ENCODE results near the gene IL4R. TPM values are rescaled to one million over a fixed set of nuclear protein-coding genes. Genes with fewer than 3 reads are reported as not detected.

The IL4R gene
- total RNA-seq, 4 donors from 2014 or later: 84.9 to 97.9 (median 89.8) TPM

DNA sequence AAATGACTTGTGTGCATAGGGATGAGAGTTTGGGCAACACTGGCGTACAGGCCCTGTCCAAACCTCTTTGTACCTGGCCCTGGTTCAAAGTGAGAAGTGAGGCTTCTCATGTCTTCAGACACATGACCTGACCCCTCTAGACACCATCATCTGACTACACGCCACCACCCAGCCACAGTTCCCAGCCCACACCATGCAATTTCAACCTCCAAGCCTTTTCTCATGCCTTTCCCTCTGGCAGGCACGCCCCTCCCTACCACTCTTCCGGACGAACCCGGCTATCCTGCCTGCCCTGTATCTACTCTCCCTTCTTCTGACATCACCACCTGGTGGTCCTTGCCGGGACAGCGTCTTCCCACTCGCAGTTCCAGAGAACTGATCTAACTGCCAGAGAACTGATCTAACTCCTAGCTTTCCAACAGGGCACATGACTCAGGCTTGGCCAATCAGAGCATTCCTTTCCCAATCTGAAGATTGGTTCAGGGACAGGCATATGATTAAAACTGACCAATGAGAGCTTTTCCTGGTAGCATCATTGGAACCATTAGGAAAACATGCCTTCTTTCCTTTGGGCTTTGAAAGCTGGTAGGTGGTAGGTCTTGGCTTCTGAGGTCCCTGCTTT, 61.1 kb downstream of the IL4R start:
- no peak for DNase-seq
- Histone ChIP-seq H3K9me3 (no peaks in the 10 kb centered on the region), H3K36me3 (no peaks in the 10 kb centered on the region), H3K27ac (peak overlapping the region in 2 of 4 donors; percentile 31 to 50), H3K4me3 (peak overlapping the region in 2 of 4 donors; percentile 10 to 27), H3K27me3 (no peaks in the 10 kb centered on the region), H3K4me1 (peaks cover 0 to 10% (median 0%) of the 10 kb centered on the region in 3 donors)
- intact Hi-C loops (cut with DNase I): loop anchor here (5.0 kb wide), 1 partner anchor 72 kb away; no protein-coding TSS in a partner anchor
- 21 to 23% methylated on average over 6 to 9 of the region's 9 CpGs for WGBS, 2 donors
- TF ChIP-seq POLR2A (IDR thresholded peaks at IDR 0.05): peak in 1 of 4 donors; percentile 19
- TF ChIP-seq, protein P1, sequence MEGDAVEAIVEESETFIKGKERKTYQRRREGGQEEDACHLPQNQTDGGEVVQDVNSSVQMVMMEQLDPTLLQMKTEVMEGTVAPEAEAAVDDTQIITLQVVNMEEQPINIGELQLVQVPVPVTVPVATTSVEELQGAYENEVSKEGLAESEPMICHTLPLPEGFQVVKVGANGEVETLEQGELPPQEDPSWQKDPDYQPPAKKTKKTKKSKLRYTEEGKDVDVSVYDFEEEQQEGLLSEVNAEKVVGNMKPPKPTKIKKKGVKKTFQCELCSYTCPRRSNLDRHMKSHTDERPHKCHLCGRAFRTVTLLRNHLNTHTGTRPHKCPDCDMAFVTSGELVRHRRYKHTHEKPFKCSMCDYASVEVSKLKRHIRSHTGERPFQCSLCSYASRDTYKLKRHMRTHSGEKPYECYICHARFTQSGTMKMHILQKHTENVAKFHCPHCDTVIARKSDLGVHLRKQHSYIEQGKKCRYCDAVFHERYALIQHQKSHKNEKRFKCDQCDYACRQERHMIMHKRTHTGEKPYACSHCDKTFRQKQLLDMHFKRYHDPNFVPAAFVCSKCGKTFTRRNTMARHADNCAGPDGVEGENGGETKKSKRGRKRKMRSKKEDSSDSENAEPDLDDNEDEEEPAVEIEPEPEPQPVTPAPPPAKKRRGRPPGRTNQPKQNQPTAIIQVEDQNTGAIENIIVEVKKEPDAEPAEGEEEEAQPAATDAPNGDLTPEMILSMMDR (IDR thresholded peaks at IDR 0.05): peak in 4 of 6 experiments; percentile 24 to 60 (median 47)

DNA sequence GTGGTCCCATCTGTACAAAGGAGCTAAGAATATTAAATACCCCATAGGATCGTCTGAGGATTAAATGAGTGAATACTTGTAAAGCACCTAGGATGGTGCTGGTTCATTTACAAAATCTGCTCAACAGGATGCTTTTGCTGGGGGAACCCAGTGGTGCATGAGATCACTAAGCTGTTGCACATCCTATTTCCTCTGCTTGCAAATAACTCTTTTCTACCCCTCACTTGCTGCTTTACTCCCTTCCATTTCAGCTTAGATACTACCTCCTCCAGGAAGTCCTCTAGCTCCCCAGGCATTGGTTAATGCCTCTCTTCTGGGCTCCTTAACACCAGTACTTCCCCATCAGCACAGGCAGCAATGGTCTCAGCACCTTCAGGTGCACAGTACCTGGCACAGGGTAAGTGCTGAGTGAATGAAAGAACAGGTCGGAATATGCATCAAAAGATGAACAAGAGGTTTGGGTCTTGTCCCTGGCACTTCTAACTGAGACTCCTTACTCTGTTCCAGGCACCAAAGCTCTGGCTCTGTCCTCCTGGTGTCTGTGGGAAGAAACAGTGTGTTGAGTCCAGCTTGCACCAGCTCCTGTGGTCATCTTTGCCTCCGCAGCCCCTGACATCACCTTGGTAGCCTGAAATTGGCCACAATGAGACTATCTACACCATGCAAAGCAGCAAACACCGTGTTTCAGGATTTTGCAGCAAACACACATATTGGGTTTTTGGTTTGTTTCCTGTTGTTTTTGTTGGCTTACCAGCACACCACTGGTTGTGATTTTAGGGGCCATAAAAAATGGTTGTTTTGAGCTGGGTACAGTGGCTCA, 64.1 kb downstream of the IL4R start:
- DNase-seq: no peak
- Histone ChIP-seq H3K27me3 (no peaks in the 10 kb centered on the region), H3K27ac (no peak overlapping the region), H3K4me1 (peaks cover 0 to 10% (median 0%) of the 10 kb centered on the region in 3 donors), H3K4me3 (no peak overlapping the region), H3K9me3 (no peaks in the 10 kb centered on the region), H3K36me3 (no peaks in the 10 kb centered on the region)
- TF ChIP-seq, protein P1 (IDR thresholded peaks at IDR 0.05): no peak
- no peak for TF ChIP-seq POLR2A (IDR thresholded peaks at IDR 0.05)
- intact Hi-C loops (cut with DNase I): loop anchor here (5.0 kb wide), 1 partner anchor 69 kb away; no protein-coding TSS in a partner anchor
- 39 to 59% methylated on average over 3 to 4 of the region's 4 CpGs for WGBS, 2 donors

DNA sequence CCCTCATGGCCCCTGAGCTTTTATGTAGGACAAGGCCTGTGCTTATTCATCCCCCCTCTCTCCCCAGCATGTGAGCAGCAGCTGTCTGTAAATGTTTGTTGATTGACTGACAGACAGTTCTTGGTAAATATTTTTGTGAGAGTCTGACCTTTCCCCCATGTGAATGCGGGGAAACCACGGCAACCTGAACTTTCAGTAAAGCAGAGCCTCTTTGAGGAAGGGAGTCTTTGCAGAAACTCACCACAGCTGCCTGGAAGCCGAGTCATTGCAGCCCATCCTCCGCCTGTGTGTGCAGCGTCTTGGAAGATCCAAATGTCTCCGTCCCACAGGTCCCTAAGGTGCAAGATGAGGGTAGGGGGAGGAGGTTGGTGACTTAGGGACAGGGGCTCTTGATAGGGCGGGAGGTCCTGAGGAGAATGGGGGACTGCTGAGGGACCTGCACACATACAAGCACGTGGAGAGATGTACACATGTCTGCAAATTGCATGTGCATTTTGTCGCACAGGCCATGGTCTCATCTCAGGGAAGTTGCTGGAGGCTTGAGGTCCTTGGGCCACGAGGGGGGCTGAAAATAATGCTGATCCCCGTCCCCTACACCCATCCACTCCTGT, 65.2 kb downstream of the IL4R start:
- WGBS, 2 donors: 45 to 54% methylated on average over 9 to 10 of the region's 11 CpGs
- Histone ChIP-seq H3K27me3 (no peaks in the 10 kb centered on the region), H3K9me3 (no peaks in the 10 kb centered on the region), H3K27ac (no peak overlapping the region), H3K36me3 (no peaks in the 10 kb centered on the region), H3K4me1 (peaks cover 0 to 10% (median 0%) of the 10 kb centered on the region in 3 donors), H3K4me3 (no peak overlapping the region)
- intact Hi-C loops (cut with DNase I): loop anchor here (5.0 kb wide), 1 partner anchor 68 kb away; no protein-coding TSS in a partner anchor
- no peak for DNase-seq
- TF ChIP-seq, protein P1 (IDR thresholded peaks at IDR 0.05): no peak
- TF ChIP-seq POLR2A (IDR thresholded peaks at IDR 0.05): no peak

DNA sequence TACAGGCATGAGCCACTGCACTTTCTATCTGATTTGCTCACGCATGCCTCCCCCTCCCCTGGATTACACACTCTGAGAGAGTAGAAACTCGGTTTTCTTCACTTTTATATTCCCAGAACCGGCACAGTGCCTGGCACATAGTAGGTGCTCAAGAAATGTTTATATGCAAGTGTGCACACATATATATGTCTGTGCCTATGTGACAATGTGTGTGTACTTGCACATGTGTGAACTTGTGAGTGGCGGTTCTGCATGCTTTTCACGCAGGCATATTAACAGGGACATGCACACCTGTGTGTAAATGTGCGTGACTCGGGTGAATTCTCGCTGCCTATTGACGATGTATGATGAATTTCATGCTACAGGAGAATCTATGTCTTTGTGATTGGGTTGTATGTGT, 66.1 kb downstream of the IL4R start:
- DNase-seq: no peak
- Histone ChIP-seq H3K9me3 (no peaks in the 10 kb centered on the region), H3K27ac (no peak overlapping the region), H3K4me3 (no peak overlapping the region), H3K36me3 (no peaks in the 10 kb centered on the region), H3K4me1 (peaks cover 0 to 4% (median 0%) of the 10 kb centered on the region in 3 donors), H3K27me3 (no peaks in the 10 kb centered on the region)
- TF ChIP-seq, protein P1 (IDR thresholded peaks at IDR 0.05): no peak
- no peak for TF ChIP-seq POLR2A (IDR thresholded peaks at IDR 0.05)
- WGBS, 2 donors: 86 to 95% methylated on average over 9 of the region's 9 CpGs
- intact Hi-C loops (cut with DNase I): loop anchor here (5.0 kb wide), 1 partner anchor 67 kb away; no protein-coding TSS in a partner anchor
